ENCODE results near the gene HOOK2. TPM values are rescaled to one million over a fixed set of nuclear protein-coding genes. Genes with fewer than 3 reads are reported as not detected.

The HOOK2 gene
- total and polyA plus RNA-seq, 9 of the 15 experiments (the other 6 are each of a cell fraction or from before 2014, with no cell fraction given) = 1.3 to 17.2 (median 9.9) TPM

DNA sequence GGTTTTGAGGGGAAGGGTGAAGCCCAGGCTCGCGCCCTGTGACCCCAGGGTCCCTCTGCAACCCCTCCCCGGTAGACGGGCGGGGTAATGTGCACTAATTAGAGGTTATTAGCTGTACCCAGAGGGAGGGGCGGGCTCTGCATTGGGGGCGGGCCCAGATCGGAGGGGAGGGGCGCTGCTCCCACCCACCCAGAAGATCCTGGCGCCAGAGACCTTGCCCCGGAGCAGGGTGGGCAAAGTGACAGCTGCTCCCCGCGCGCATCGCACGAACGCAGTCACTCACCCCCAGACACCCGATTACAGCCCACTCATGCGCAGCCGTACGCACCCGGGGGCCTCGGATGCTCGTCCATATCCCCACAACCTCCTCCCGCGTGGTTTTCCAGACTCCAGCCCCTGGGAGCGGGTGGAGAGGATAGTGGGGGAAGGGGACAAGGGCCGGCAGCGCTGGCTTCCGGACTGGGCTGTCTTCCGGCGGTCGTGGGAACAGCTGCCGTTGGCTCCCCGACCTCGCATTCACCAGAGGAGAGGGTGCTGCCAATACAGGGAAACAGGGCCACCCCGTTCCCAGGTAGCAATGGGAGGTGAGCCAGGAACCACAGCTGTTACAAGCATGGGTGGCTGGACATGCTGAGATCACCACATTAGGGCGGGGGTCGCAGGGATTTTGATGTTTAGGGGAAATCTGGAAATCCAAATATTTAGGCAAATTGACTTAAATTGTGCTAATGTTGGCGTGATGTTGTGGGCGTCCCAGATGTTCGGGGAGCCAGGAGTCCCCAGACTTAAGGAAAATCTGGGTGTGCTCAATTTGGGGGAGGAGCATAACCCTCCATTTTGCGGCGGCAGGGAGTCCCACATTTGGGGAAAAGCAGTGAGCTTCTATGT is 2.9 kb upstream of the HOOK2 start (continued):
- TF ChIP-seq TFE3 (CRISPR knock-in tag; IDR thresholded peaks at IDR 0.05) = no peak
- TF ChIP-seq ZNF699 (CRISPR knock-in tag; IDR thresholded peaks at IDR 0.05; ENCODE audit: insufficient replicate concordance) = no peak
- TF ChIP-seq NCOA6 (IDR thresholded peaks at IDR 0.05) = no peak
- TF ChIP-seq MTF1 (CRISPR knock-in tag; IDR thresholded peaks at IDR 0.05; ENCODE audit: borderline replicate concordance) = no peak
- no peak for TF ChIP-seq COPS2 (conservative IDR thresholded peaks at IDR 0.05)
- no peak for TF ChIP-seq ZNF551 (CRISPR knock-in tag; IDR thresholded peaks at IDR 0.05)
- TF ChIP-seq, protein P1, sequence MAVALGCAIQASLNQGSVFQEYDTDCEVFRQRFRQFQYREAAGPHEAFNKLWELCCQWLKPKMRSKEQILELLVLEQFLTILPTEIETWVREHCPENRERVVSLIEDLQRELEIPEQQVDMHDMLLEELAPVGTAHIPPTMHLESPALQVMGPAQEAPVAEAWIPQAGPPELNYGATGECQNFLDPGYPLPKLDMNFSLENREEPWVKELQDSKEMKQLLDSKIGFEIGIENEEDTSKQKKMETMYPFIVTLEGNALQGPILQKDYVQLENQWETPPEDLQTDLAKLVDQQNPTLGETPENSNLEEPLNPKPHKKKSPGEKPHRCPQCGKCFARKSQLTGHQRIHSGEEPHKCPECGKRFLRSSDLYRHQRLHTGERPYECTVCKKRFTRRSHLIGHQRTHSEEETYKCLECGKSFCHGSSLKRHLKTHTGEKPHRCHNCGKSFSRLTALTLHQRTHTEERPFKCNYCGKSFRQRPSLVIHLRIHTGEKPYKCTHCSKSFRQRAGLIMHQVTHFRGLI (CRISPR knock-in tag; IDR thresholded peaks at IDR 0.05) = no peak
- TF ChIP-seq ZNF785 (CRISPR knock-in tag; IDR thresholded peaks at IDR 0.05) = no peak
- no peak for TF ChIP-seq ZNF589 (CRISPR knock-in tag; IDR thresholded peaks at IDR 0.05; ENCODE audit: low read depth)
- no peak for TF ChIP-seq CCAR2 (IDR thresholded peaks at IDR 0.05; ENCODE audit: low read depth, low read length)
- TF ChIP-seq ZBTB1 (CRISPR knock-in tag; IDR thresholded peaks at IDR 0.05; ENCODE audit: borderline replicate concordance, low read depth) = no peak
- no peak for TF ChIP-seq ZSCAN32 (CRISPR knock-in tag; IDR thresholded peaks at IDR 0.05)
- no peak for TF ChIP-seq RBM15 (IDR thresholded peaks at IDR 0.05; ENCODE audit: insufficient read depth, low read length)
- TF ChIP-seq ZNF655 (CRISPR knock-in tag; IDR thresholded peaks at IDR 0.05) = no peak
- no peak for TF ChIP-seq PYGO2 (tag; IDR thresholded peaks at IDR 0.05)
- TF ChIP-seq ZNF41 (CRISPR knock-in tag; conservative IDR thresholded peaks at IDR 0.05) = no peak
- no peak for TF ChIP-seq GTF2E2 (tag; IDR thresholded peaks at IDR 0.05)
- no peak for TF ChIP-seq POLR2AphosphoS2 (IDR thresholded peaks at IDR 0.05; ENCODE audit: low read length)
- TF ChIP-seq, protein P2, sequence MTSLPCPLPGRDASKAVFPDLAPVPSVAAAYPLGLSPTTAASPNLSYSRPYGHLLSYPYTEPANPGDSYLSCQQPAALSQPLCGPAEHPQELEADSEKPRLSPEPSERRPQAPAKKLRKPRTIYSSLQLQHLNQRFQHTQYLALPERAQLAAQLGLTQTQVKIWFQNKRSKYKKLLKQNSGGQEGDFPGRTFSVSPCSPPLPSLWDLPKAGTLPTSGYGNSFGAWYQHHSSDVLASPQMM (CRISPR knock-in tag; IDR thresholded peaks at IDR 0.05) = no peak
- TF ChIP-seq, protein P3, sequence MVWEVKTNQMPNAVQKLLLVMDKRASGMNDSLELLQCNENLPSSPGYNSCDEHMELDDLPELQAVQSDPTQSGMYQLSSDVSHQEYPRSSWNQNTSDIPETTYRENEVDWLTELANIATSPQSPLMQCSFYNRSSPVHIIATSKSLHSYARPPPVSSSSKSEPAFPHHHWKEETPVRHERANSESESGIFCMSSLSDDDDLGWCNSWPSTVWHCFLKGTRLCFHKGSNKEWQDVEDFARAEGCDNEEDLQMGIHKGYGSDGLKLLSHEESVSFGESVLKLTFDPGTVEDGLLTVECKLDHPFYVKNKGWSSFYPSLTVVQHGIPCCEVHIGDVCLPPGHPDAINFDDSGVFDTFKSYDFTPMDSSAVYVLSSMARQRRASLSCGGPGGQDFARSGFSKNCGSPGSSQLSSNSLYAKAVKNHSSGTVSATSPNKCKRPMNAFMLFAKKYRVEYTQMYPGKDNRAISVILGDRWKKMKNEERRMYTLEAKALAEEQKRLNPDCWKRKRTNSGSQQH (CRISPR knock-in tag; IDR thresholded peaks at IDR 0.05) = no peak
